SK-N-SH (cell line): ENCODE results near the gene SNX21. TPM values are rescaled to one million over a fixed set of nuclear protein-coding genes. Genes with fewer than 3 reads are reported as not detected.

Experiments
- CTCF ChIA-PET: fragments of 300-600, 350-600 bp; formaldehyde crosslinking; extraction: SDS; loops from one replicate; lab custom pipeline; 2021; lab: Yijun Ruan, JAX
- POLR2A ChIA-PET: fragments of 350-600 bp; sonication (Branson Sonifier 250); formaldehyde crosslinking; extraction: SDS; loops from one replicate; lab custom pipeline; 2020; ENCODE audit warnings: antibody characterized with exemption, inconsistent platforms; lab: Yijun Ruan, JAX
- DNase-seq: peaks from one replicate; pipeline ENCODE4 v3.0.0; 2012
- H2AFZ ChIP-seq: fragments of 200-600 bp; sonication (generic); 2 replicates; pipeline ENCODE4 v1.8.1; 2016; ENCODE audit warnings: antibody characterized with exemption, mild to moderate bottlenecking, low read depth
- H3F3A ChIP-seq: fragments of 200-600 bp; sonication (generic); replicated peaks from 2 replicates; pipeline ENCODE3; 2016; ENCODE audit warnings: antibody characterized with exemption, mild to moderate bottlenecking; ENCODE audit not compliant: insufficient read depth
- H3K27ac ChIP-seq, 2 experiments: fragments of 200-500 bp in 1 of 2; fragments of 200-600 bp in 1 of 2; sonication (Bioruptor generic) in 1 of 2; sonication (generic), shearing (Covaris generic) in 1 of 2; 2 replicates each; pipeline versions ENCODE4 v1.5.1 to v1.6.1; 2014 to 2016; ENCODE audit warnings: low read depth in 2 of 2, inconsistent platforms in 1 of 2, low read length in 1 of 2, mild to moderate bottlenecking in 1 of 2, mixed read lengths in 1 of 2
- H3K27me3 ChIP-seq: fragments of 200-600 bp; sonication (generic), shearing (Covaris generic); 2 replicates; pipeline ENCODE4 v1.6.1; 2016; ENCODE audit warnings: mixed run types; ENCODE audit not compliant: insufficient read depth
- H3K36me3 ChIP-seq, 2 experiments: fragments of 200-500 bp in 1 of 2; fragments of 200-600 bp in 1 of 2; sonication (Bioruptor generic) in 1 of 2; sonication (generic) in 1 of 2; replicated peaks in 1 of 2; 2 replicates each; pipeline versions ENCODE3 to v1.5.1; 2014 to 2016; ENCODE audit warnings: low read length in 1 of 2, mild to moderate bottlenecking in 1 of 2; ENCODE audit not compliant: insufficient read depth in 2 of 2, control insufficient read depth in 1 of 2
- H3K4me1 ChIP-seq, 2 experiments: fragments of 200-500 bp in 1 of 2; fragments of 200-600 bp in 1 of 2; sonication (Bioruptor generic) in 1 of 2; sonication (generic), shearing (Covaris generic) in 1 of 2; 2 replicates each; pipeline versions ENCODE4 v1.5.1 to v1.6.1; 2014 to 2016; ENCODE audit warnings: low read depth in 1 of 2, low read length in 1 of 2, mixed run types in 1 of 2; ENCODE audit not compliant: insufficient read depth in 2 of 2, control insufficient read depth in 1 of 2
- H3K4me2 ChIP-seq: fragments of 200-600 bp; sonication (generic), shearing (Covaris generic); 2 replicates; pipeline ENCODE4 v1.6.1; 2017; ENCODE audit warnings: mixed run types
- H3K4me3 ChIP-seq, 2 experiments: fragments of 200-500 bp in 1 of 2; fragments of 200-600 bp in 1 of 2; sonication (Bioruptor generic) in 1 of 2; sonication (generic), shearing (Covaris generic) in 1 of 2; 2 replicates each; pipeline versions ENCODE4 v1.5.1 to v1.8.1; 2014 to 2016; ENCODE audit warnings: low read depth in 2 of 2, inconsistent platforms in 1 of 2, low read length in 1 of 2, mild to moderate bottlenecking in 1 of 2, mixed read lengths in 1 of 2, moderate library complexity in 1 of 2
- H3K79me2 ChIP-seq: fragments of 200-600 bp; sonication (generic); 2 replicates; pipeline ENCODE4 v1.8.1; 2017; ENCODE audit warnings: mild to moderate bottlenecking; ENCODE audit not compliant: insufficient read depth
- H3K9ac ChIP-seq: fragments of 200-600 bp; sonication (generic); 2 replicates; pipeline ENCODE4 v1.6.1; 2017; ENCODE audit warnings: mixed run types
- H3K9me2 ChIP-seq: fragments of 200-600 bp; sonication (generic); 2 replicates; pipeline ENCODE4 v1.6.1; 2017; ENCODE audit warnings: mixed run types
- H3K9me3 ChIP-seq: fragments of 200-600 bp; sonication (generic); 2 replicates; pipeline ENCODE4 v1.6.1; 2017; ENCODE audit warnings: mixed run types, mild to moderate bottlenecking, moderate library complexity
- H4K20me1 ChIP-seq: fragments of 200-600 bp; sonication (generic); 2 replicates; pipeline ENCODE4 v1.6.1; 2017; ENCODE audit warnings: mild to moderate bottlenecking, mixed run types; ENCODE audit not compliant: insufficient read depth
- CHD2 ChIP-seq: fragments of 150-350 bp; IDR thresholded peaks from 2 replicates; pipeline ENCODE4 v1.6.1; 2018; ENCODE audit warnings: low read length; ENCODE audit not compliant: partially characterized antibody
- CTCF ChIP-seq: fragments of 200-600 bp; sonication (generic); IDR thresholded peaks from 2 replicates; pipeline ENCODE4 v1.6.1; 2017; ENCODE audit warnings: antibody characterized with exemption, mild to moderate bottlenecking, moderate library complexity
- ELF1 ChIP-seq: IDR thresholded peaks from 2 replicates; pipeline ENCODE4 v1.4.0; 2012
- EZH2phosphoT487 ChIP-seq: fragments of 200-600 bp; sonication (generic); IDR thresholded peaks from 2 replicates; pipeline ENCODE4 v1.6.1; 2017; ENCODE audit warnings: low read depth, mixed run types, mild to moderate bottlenecking, antibody characterized with exemption, moderate library complexity, borderline replicate concordance
- FOSL2 ChIP-seq: IDR thresholded peaks from 2 replicates; pipeline ENCODE4 v1.4.0; 2012; ENCODE audit warnings: low read depth, mild to moderate bottlenecking, moderate library complexity, borderline replicate concordance
- GATA2 ChIP-seq: sonication (generic); formaldehyde crosslinking; IDR thresholded peaks from 2 replicates; pipeline ENCODE4 v1.5.0; 2020; ENCODE audit warnings: mild to moderate bottlenecking, missing genetic modification reagents
- NFIC ChIP-seq: IDR thresholded peaks from 2 replicates; pipeline ENCODE4 v1.4.0; 2012; ENCODE audit warnings: borderline replicate concordance
- SIN3A ChIP-seq: IDR thresholded peaks from 2 replicates; pipeline ENCODE4 v1.6.1; 2012; ENCODE audit warnings: low read depth, mild to moderate bottlenecking, low read length, moderate library complexity, borderline replicate concordance
- TCF12 ChIP-seq: IDR thresholded peaks from 2 replicates; pipeline ENCODE4 v1.4.0; 2012
- WGBS: methylation state at CpG from one replicate; pipeline ENCODE4 v1.1.6; 2017; ENCODE audit warnings: low lambda C conversion rate; 5-methylcytosine and 5-hydroxymethylcytosine counted together
- polyA plus RNA-seq, 3 experiments: library from polyadenylated mRNA; depleted of rRNA; stranded (reverse); fragments of >200 nt; gene quantifications; 2 replicates each; pipeline ENCODE4 v1.2.3, GENCODE V29; 2012
- TF ChIP-seq, protein P1 (sequence below): fragments of 150-350 bp; IDR thresholded peaks from 2 replicates; pipeline ENCODE4 v1.6.1; 2017; ENCODE audit warnings: antibody characterized with exemption, low read length, low read depth, borderline replicate concordance

Gene SNX21
- polyA plus RNA-seq, 1 of the 3 experiments (the other 2 are of a cell fraction) = 22.1 TPM

DNA sequence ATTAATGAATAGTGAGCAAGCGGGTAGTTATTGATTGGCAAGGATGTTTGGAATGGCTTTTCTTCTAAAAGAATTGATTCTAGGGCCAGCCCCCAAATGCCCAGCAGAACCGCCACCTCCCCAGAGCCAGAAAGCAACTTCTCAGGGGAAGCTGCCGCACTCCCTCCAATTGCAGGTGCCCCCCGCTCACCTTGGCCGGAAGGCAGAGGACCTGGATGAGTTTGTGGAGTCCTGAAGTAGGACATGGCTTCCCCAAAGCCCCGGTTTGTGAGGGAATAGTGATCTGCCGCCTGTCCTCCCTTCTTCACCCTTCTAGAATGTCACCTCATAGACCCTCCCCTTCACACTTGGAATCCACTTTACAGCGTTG lies 53.7 kb downstream of the SNX21 start, which contains the start of gene SPATA25:
TSS of gene SPATA25 (minus strand) at position 277 of the 370 bp plus-strand sequence. CDS start at position 245, 32 bp downstream.
- no peaks in the 10 kb centered on the region for H3K27me3 ChIP-seq
- no peak within 1 kb of the TSS for H3K4me2 ChIP-seq
- no peak for DNase-seq
- H3K9ac ChIP-seq = no peak within 1 kb of the TSS
- H3K27ac ChIP-seq = no peak within 1 kb of the TSS
- H3K9me2 ChIP-seq = no peaks in the 10 kb centered on the region
- H3F3A ChIP-seq = peaks cover 15% of the 10 kb centered on the region
- H3K4me1 ChIP-seq = peaks cover 8 to 10% of the 10 kb centered on the region in 2 experiments; a peak in 3 of 4 replicates
- H2AFZ ChIP-seq = no peak within 1 kb of the TSS
- TF ChIP-seq EZH2phosphoT487 = no peak
- TF ChIP-seq, all 33 proteins: peak for 0
- no peak within 1 kb of the TSS for H3K4me3 ChIP-seq
- no peaks in the 10 kb centered on the region for H3K9me3 ChIP-seq
- ChIA-PET POLR2A (no interaction called here), CTCF (interaction anchor here (1.1 kb wide), 1 partner anchor 13 kb away, joined by 3 read pairs; no protein-coding TSS in a partner anchor)
- no peaks in the 10 kb centered on the region for H4K20me1 ChIP-seq
- H3K36me3 ChIP-seq = peaks cover 3 to 15% of the 10 kb centered on the region in 2 experiments
- WGBS = 94% methylated on average over 2 of the region's 8 CpGs
- H3K79me2 ChIP-seq = peaks cover 19% of the 10 kb centered on the region; the same call in 1 of the 2 replicates

GRCh38 chr20:45888681-45889080 lies 55.1 kb downstream of the SNX21 start:
- POLR2A ChIA-PET = interaction anchor here (0.6 kb wide), 1 partner anchor 82 kb away, joined by 4 read pairs; no protein-coding TSS in a partner anchor

More at GRCh38 chr20:45888681-45889080, 55.1 kb downstream of the SNX21 start:
- Histone ChIP-seq H3K4me1 (peaks cover 9 to 10% of the 10 kb centered on the region in 2 experiments; a peak in 3 of 4 replicates), H3K4me2 (no peak overlapping the region), H3K4me3 (no peak overlapping the region), H3K9me3 (no peaks in the 10 kb centered on the region), H3F3A (peaks cover 15% of the 10 kb centered on the region), H3K9me2 (no peaks in the 10 kb centered on the region), H4K20me1 (no peaks in the 10 kb centered on the region), H3K79me2 (peaks cover 19% of the 10 kb centered on the region; the same call in 1 of the 2 replicates), H2AFZ (no peak overlapping the region), H3K9ac (no peak overlapping the region), H3K36me3 (peaks cover 0 to 9% of the 10 kb centered on the region in 2 experiments), H3K27me3 (no peaks in the 10 kb centered on the region), H3K27ac (no peak overlapping the region)
- CTCF ChIA-PET = interaction anchor here (0.9 to 4.5 kb wide), 7 partner anchors 16 to 74 kb away, joined by 3 to 41 read pairs (median 7); partner anchors contain the start of gene PCIF1
- DNase-seq = no peak
- TF ChIP-seq NFIC (no peak), ELF1 (no peak), CHD2 (no peak), GATA2 (CRISPR knock-in tag) (no peak), SIN3A (no peak), CTCF (no peak), TCF12 (no peak), FOSL2 (no peak)
- TF ChIP-seq, protein P1, sequence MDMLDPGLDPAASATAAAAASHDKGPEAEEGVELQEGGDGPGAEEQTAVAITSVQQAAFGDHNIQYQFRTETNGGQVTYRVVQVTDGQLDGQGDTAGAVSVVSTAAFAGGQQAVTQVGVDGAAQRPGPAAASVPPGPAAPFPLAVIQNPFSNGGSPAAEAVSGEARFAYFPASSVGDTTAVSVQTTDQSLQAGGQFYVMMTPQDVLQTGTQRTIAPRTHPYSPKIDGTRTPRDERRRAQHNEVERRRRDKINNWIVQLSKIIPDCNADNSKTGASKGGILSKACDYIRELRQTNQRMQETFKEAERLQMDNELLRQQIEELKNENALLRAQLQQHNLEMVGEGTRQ = no peak
- WGBS = 95% methylated on average over 3 of the region's 3 CpGs
